ENCODE data around the gene ZHX3.

DNA sequence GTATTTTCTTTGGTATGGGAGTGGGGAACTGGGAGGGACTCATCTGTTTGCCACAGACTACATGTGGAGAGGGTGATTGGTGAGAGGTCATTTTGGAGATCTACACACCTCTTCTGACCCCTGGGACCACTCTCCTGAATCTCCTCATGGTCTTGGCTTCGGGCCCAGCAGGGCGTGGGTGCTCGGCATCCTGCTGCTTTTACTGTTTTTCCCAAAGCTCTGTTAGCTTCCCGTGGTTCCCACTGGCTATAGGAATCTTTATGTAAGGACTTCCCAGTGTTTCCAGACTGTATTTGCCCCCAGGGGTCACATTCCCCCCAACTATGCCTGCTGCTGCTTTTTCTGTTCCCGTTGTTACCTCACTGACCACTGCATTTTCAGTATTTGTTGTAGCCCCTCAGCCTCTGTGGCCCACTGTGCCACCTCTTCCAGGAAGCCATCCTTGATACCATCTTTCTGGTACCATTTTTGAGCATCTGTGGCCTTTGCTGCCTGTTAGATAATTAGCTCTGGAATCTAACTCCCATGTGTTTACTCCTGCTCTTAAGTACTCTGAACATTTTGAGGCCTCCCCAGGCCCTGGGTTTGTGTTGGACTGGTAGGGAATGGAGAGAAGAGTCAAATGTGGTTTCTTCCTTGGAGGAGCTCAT is 165.3 kb downstream of the ZHX3 start:
- TF ChIP-seq POLR2AphosphoS5 (IDR thresholded peaks at IDR 0.05), result no peak
- TF ChIP-seq, protein P1, sequence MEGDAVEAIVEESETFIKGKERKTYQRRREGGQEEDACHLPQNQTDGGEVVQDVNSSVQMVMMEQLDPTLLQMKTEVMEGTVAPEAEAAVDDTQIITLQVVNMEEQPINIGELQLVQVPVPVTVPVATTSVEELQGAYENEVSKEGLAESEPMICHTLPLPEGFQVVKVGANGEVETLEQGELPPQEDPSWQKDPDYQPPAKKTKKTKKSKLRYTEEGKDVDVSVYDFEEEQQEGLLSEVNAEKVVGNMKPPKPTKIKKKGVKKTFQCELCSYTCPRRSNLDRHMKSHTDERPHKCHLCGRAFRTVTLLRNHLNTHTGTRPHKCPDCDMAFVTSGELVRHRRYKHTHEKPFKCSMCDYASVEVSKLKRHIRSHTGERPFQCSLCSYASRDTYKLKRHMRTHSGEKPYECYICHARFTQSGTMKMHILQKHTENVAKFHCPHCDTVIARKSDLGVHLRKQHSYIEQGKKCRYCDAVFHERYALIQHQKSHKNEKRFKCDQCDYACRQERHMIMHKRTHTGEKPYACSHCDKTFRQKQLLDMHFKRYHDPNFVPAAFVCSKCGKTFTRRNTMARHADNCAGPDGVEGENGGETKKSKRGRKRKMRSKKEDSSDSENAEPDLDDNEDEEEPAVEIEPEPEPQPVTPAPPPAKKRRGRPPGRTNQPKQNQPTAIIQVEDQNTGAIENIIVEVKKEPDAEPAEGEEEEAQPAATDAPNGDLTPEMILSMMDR (IDR thresholded peaks at IDR 0.05 in 8 of 11, conservative IDR thresholded peaks at IDR 0.05 in 3 of 11), result no peak
- TF ChIP-seq POLR2A (IDR thresholded peaks at IDR 0.05), result no peak

Measured in spleen (tissue), 7 donors.